Measurements from ENCODE around the gene BPI.

GRCh38 chr20:38269715-38270114, 34.2 kb upstream of the BPI start:
- TF ChIP-seq POLR2AphosphoS5 (IDR thresholded peaks at IDR 0.05) (no peak), CTCF (IDR thresholded peaks at IDR 0.05) (no peak)
